GM12875 (cell line): ENCODE results near the gene PTPN13.
"Not testable (repeated sequence)": the region's sequence is repeated elsewhere in the genome, so short reads cannot be mapped to it uniquely, and the experiment has no call there.

ENCODE experiments used
- H3K4me3 ChIP-seq: one replicate; pipeline ENCODE4 v1.5.1; 2011; ENCODE audit warnings: low read depth, low read length, control low read depth
- CTCF ChIP-seq: IDR thresholded peaks from 2 replicates; pipeline ENCODE4 v1.5.1; 2011; ENCODE audit warnings: low read depth, mild to moderate bottlenecking, control low read depth, inconsistent platforms, low read length, moderate library complexity, borderline replicate concordance; ENCODE audit not compliant: insufficient read depth

The PTPN13 gene

GRCh38 chr4:86641516-86642090 is 47.5 kb downstream of the PTPN13 start:
- no peak overlapping the region for H3K4me3 ChIP-seq
- TF ChIP-seq CTCF = no peak

- no peak for TF ChIP-seq CTCF
Observed at GRCh38 chr4:86644892-86645291, 50.8 kb downstream of the PTPN13 start.

GRCh38 chr4:86652332-86652932 is 58.3 kb downstream of the PTPN13 start:
- H3K4me3 ChIP-seq = no peak overlapping the region
- TF ChIP-seq CTCF = no peak

More at GRCh38 chr4:86644892-86645291, 50.8 kb downstream of the PTPN13 start:
- H3K4me3 ChIP-seq = no peak overlapping the region

- no peak overlapping the region for H3K4me3 ChIP-seq
Observed at GRCh38 chr4:86653237-86653865, 59.2 kb downstream of the PTPN13 start.

GRCh38 chr4:86656781-86657180 is 62.7 kb downstream of the PTPN13 start:
- H3K4me3 ChIP-seq = not testable (repeated sequence)

More at GRCh38 chr4:86653237-86653865, 59.2 kb downstream of the PTPN13 start:
- peak; percentile 58; the same call in 1 of the 2 replicates for TF ChIP-seq CTCF

GRCh38 chr4:86657382-86657781 is 63.3 kb downstream of the PTPN13 start:
- no peak for TF ChIP-seq CTCF
- no peak overlapping the region for H3K4me3 ChIP-seq

- no peak overlapping the region for H3K4me3 ChIP-seq
- TF ChIP-seq CTCF = no peak
Observed at GRCh38 chr4:86657910-86658309, 63.8 kb downstream of the PTPN13 start.
